Measurements from ENCODE around the gene NRP2.

The NRP2 gene

DNA sequence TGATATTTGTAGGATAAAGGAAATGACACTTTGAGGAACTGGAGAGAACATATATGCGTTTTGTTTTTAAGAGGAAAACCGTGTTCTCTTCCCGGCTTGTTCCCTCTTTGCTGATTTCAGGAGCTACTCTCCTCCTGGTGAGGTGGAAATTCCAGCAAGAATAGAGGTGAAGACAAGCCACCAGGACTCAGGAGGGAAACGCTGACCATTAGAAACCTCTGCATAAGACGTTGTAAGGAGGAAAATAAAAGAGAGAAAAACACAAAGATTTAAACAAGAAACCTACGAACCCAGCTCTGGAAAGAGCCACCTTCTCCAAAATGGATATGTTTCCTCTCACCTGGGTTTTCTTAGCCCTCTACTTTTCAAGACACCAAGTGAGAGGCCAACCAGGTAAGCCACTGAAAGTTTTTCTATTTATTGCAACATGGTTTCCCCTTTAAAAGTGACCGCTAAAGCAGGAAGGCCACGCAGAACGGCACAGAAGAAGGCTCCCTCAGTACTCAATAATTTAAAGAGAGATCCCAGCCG is 735 bp downstream of the NRP2 start:
- TF ChIP-seq, protein P1, sequence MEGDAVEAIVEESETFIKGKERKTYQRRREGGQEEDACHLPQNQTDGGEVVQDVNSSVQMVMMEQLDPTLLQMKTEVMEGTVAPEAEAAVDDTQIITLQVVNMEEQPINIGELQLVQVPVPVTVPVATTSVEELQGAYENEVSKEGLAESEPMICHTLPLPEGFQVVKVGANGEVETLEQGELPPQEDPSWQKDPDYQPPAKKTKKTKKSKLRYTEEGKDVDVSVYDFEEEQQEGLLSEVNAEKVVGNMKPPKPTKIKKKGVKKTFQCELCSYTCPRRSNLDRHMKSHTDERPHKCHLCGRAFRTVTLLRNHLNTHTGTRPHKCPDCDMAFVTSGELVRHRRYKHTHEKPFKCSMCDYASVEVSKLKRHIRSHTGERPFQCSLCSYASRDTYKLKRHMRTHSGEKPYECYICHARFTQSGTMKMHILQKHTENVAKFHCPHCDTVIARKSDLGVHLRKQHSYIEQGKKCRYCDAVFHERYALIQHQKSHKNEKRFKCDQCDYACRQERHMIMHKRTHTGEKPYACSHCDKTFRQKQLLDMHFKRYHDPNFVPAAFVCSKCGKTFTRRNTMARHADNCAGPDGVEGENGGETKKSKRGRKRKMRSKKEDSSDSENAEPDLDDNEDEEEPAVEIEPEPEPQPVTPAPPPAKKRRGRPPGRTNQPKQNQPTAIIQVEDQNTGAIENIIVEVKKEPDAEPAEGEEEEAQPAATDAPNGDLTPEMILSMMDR (IDR thresholded peaks at IDR 0.05; ENCODE audit: borderline replicate concordance, insufficient read depth, low read depth, low read length), result no peak

DNA sequence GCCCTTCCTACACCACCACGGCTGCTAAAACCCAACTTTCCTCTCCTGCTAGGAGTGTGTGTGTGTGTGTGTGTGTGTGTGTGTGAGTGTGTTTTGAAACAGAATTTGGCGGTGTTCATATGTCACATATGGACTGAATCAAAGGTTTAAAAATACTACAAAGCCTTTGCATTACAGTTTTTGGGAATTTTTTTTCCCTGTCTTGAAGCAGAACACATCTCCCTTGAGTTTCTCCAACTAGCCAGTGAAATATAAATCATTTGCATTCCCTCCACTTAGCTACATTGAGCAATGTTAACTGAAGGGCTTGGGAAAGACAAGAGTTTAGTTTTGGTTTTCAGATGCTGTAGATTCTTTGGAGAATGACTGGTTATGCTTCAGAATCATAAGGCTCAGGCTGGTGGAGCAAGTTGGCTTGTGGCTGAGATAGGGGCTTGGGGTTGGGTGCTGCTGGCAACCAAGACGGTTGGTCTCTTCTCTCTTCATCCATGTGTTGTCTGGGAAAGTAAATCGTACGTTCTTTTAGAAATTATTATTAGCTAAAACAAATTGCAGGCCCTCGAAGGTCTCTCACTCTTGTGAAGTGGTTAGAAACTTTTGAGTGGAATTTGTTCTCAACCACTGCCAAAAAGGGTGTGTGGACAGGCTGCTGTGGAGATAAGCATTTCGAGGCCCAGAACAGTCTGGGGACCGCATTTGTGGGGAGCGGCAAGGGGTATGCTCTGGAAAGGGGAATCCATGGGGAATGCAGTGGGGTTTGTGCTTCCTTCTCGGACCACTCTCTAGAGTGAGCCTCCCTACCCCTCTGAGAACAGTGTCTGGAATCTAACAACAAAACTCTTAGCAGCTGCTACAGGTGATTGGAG is 1.4 kb downstream of the NRP2 start:
- TF ChIP-seq, protein P1 (IDR thresholded peaks at IDR 0.05; ENCODE audit: borderline replicate concordance, insufficient read depth, low read depth, low read length), result no peak
- H3K4me3 ChIP-seq (ENCODE audit: low read depth, low read length), result no peak overlapping the region

More for the DNA sequence above, 735 bp downstream of the NRP2 start:
- no peak overlapping the region for H3K4me3 ChIP-seq (ENCODE audit: low read depth, low read length)

DNA sequence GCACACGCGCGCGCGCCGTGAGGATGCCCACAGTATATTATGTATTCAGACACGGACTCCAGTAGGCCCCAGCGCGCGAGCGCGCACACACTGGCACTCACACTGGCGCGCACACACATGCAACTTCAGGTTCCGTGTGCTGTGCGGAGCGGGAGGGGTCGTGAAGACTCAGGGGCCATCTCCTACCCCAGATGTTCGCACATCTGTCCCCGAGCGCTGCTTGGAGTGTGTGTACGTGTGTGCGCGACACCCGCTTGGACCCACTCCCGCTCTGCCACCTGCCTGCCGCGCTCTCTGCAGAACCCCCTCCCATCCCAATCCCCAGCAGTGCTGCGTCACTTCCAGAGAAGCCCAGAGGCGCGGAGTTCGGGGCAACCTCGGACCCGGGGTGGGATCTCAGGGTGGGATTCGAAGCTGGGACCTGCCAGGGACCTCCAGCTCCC is 2.6 kb downstream of the NRP2 start:
- H3K4me3 ChIP-seq (ENCODE audit: low read depth, low read length), result no peak overlapping the region
- TF ChIP-seq, protein P1 (IDR thresholded peaks at IDR 0.05; ENCODE audit: borderline replicate concordance, insufficient read depth, low read depth, low read length), result no peak

DNA sequence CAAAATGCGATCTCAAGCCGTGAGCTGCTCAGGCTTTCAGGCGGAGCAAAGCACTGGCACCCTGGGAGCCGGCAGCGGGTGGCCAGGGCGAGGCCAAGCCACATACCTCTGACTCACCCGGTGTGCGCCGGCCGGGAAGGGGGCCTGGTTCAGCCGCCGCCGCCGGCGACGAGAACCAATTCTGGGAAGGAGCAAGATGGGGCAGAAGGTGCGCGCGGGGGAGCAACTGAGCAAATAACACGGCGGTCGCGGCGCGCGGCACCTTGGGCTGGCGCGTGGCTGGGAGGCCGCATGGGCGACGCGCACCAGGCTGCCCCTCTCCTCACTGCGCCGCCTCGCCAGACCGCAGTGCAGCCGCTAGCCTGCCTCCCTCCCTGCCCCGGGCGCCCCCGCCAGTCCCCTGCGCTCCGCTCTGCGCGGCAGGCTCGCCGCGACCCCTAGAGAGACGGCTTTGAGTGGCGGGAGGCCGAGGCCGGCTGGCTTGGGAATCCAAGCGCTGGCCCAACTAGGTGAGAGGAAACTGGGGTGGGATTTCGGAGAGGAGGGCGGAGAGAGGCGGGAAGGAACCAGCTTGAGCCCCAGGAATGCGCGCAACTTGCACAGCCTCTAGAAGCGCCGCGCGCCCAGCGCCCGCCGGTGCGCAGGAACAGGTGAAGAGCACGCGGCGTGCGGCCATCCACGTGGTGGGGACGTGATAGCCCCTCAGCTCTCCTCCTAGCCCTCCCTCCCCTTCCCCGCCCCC is 3.2 kb downstream of the NRP2 start:
- TF ChIP-seq, protein P1 (IDR thresholded peaks at IDR 0.05; ENCODE audit: borderline replicate concordance, insufficient read depth, low read depth, low read length), result no peak
- no peak overlapping the region for H3K4me3 ChIP-seq (ENCODE audit: low read depth, low read length)

DNA sequence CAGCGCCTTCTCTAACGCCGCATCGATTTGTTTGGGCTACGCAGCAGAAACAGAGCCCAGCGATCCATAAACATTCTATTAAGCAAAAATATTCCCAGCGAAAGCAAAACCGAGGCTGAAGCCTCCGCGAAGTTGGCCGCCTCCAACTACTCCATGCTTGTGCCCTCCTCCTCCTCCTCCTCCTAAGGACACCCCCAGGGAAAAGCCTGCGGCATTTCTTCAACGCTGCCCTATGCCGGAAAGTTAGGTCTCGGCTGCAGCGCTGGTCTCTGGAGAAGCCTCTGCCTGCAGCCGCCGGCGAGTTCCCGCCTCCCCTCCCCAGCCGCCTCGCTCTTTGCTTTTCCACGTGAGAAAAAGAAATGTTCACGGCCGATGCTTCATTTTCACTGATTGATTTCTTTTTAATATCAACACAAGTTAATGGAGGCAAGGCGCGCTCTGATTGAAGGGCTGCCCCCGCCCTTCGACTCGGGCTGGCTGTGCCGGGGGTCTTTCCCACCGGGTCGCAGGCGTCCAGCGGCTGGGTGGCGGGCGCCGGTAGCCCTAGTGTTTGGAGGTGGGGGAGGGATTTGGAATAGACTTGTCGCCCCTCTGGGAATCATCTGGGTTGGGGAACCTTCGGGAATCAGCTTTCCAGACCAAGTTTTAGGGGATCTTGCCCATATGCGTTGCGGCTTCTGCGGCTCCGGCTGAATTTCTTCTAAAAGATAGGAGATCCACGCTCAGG is 3.9 kb downstream of the NRP2 start:
- H3K4me3 ChIP-seq (ENCODE audit: low read depth, low read length), result no peak overlapping the region
- TF ChIP-seq, protein P1 (IDR thresholded peaks at IDR 0.05; ENCODE audit: borderline replicate concordance, insufficient read depth, low read depth, low read length), result no peak

DNA sequence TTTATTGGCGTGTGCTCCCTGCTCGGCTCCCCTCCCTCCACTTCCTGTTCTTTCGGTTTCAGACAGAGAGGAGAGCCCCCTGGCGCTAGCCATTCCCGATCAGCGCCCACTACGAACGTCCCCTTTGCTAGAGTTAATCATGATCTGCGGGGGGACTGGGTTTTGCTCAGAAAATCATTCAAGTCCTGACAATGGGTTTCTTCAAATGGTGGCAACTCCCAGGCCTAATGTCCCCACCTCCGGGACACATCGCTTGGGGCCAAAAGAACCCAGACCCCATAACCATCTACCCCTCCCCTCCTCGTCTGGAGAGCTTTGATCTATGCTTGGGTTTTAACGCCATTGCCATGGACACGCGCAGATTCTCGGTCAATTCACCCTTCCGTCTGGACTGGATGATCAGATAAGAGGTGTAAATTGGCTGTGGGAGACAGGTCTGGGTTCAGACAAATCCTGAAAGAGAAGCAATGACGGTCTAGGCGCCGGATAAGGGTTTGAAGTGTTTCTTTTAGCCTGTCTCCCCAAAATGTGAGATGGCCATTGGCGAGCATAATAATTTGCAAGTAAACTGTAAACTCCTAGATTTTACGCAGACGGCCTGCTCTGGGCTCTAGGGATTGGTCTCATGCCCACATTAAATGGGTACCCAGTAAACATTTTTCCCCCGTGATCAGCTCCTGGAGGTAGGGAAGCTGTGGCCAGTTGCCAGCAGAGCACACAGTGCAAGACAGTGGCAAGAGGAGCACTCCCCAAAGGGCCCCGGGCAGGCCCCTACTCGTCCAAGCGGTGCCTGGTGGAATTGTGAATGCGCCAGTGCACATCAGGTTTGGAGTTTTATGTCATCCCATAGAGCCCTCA is 4.7 kb downstream of the NRP2 start:
- H3K4me3 ChIP-seq (ENCODE audit: low read depth, low read length), result no peak overlapping the region
- TF ChIP-seq, protein P1 (IDR thresholded peaks at IDR 0.05; ENCODE audit: borderline replicate concordance, insufficient read depth, low read depth, low read length), result no peak
